HEK293 (cell line): ENCODE measurements around the gene KLC3.

Source experiments
- CTCF ChIA-PET: fragments of 350-600 bp; formaldehyde crosslinking; extraction: SDS; loops from one replicate; lab custom pipeline; 2021; ENCODE audit warnings: antibody characterized with exemption; lab: Yijun Ruan, JAX
- POLR2A ChIA-PET: fragments of 300-600 bp; formaldehyde crosslinking; extraction: SDS; loops from one replicate; lab custom pipeline; 2020; ENCODE audit warnings: antibody characterized with exemption, inconsistent platforms; lab: Yijun Ruan, JAX
- H3K27ac ChIP-seq: fragments of 200-500 bp; sonication (Bioruptor generic); 2 replicates; pipeline ENCODE4 v1.5.1; 2014; ENCODE audit warnings: low read depth, low read length, control low read depth, inconsistent platforms; ENCODE audit errors: extremely low read depth
- H3K36me3 ChIP-seq, 2 experiments: fragments of 200-500 bp in 1 of 2; sonication (Bioruptor generic) in 1 of 2; 1 replicate in 1 of 2; 2 replicates in 1 of 2; pipeline ENCODE4 v1.5.1; 2014 to 2017; ENCODE audit warnings: inconsistent platforms in 2 of 2, low read length in 2 of 2; ENCODE audit not compliant: control insufficient read depth in 2 of 2, insufficient read depth in 1 of 2
- H3K4me1 ChIP-seq: fragments of 200-500 bp; sonication (Bioruptor generic); 2 replicates; pipeline ENCODE4 v1.5.1; 2014; ENCODE audit warnings: mild to moderate bottlenecking, low read length, inconsistent platforms; ENCODE audit not compliant: control insufficient read depth, insufficient read depth
- H3K4me3 ChIP-seq: 2 replicates; pipeline ENCODE4 v1.5.1; 2011; ENCODE audit warnings: low read depth, mild to moderate bottlenecking, control low read depth, low read length, moderate library complexity
- H3K9me3 ChIP-seq: fragments of 200-500 bp; sonication (Bioruptor generic); 2 replicates; pipeline ENCODE4 v1.5.1; 2014; ENCODE audit warnings: low read depth, low read length, inconsistent platforms; ENCODE audit not compliant: control insufficient read depth, insufficient read depth
- CTCF ChIP-seq: fragments of 450-650 bp; formaldehyde crosslinking; IDR thresholded peaks from 2 replicates; pipeline ENCODE4 v1.5.1; 2016; ENCODE audit warnings: missing biosample characterization, missing genetic modification characterization
- KLF17 ChIP-seq: fragments of 450-650 bp; formaldehyde crosslinking; IDR thresholded peaks from 2 replicates; pipeline ENCODE4 v1.5.1; 2016; ENCODE audit warnings: missing biosample characterization, missing genetic modification characterization
- KLF8 ChIP-seq: fragments of 450-650 bp; formaldehyde crosslinking; IDR thresholded peaks from 2 replicates; pipeline ENCODE4 v1.5.1; 2016; ENCODE audit warnings: missing biosample characterization, missing genetic modification characterization
- OVOL3 ChIP-seq: fragments of 450-650 bp; formaldehyde crosslinking; IDR thresholded peaks from 2 replicates; pipeline ENCODE4 v1.5.1; 2016; ENCODE audit warnings: missing biosample characterization, missing genetic modification characterization
- RBAK ChIP-seq: fragments of 450-650 bp; formaldehyde crosslinking; IDR thresholded peaks from 2 replicates; pipeline ENCODE4 v1.5.1; 2016; ENCODE audit warnings: missing biosample characterization, missing genetic modification characterization
- ZFP37 ChIP-seq: fragments of 450-650 bp; formaldehyde crosslinking; IDR thresholded peaks from 2 replicates; pipeline ENCODE4 v1.5.1; 2016; ENCODE audit warnings: missing biosample characterization, missing genetic modification characterization
- ZFP41 ChIP-seq: fragments of 450-650 bp; formaldehyde crosslinking; IDR thresholded peaks from 2 replicates; pipeline ENCODE4 v1.5.1; 2016; ENCODE audit warnings: missing biosample characterization, missing genetic modification characterization, borderline replicate concordance
- ZNF114 ChIP-seq: fragments of 450-650 bp; formaldehyde crosslinking; IDR thresholded peaks from 2 replicates; pipeline ENCODE4 v1.5.0; 2017; ENCODE audit warnings: missing biosample characterization, missing genetic modification characterization
- ZNF132 ChIP-seq: fragments of 450-650 bp; formaldehyde crosslinking; IDR thresholded peaks from 2 replicates; pipeline ENCODE4 v1.5.1; 2017; ENCODE audit warnings: missing biosample characterization, missing genetic modification characterization, borderline replicate concordance
- ZNF223 ChIP-seq: fragments of 450-650 bp; formaldehyde crosslinking; IDR thresholded peaks from 2 replicates; pipeline ENCODE4 v1.5.1; 2016; ENCODE audit warnings: missing biosample characterization, missing genetic modification characterization
- ZNF391 ChIP-seq: fragments of 450-650 bp; formaldehyde crosslinking; IDR thresholded peaks from 2 replicates; pipeline ENCODE4 v1.5.1; 2016; ENCODE audit warnings: low read depth, missing biosample characterization, missing genetic modification characterization, borderline replicate concordance
- ZNF423 ChIP-seq: fragments of 450-650 bp; formaldehyde crosslinking; IDR thresholded peaks from 2 replicates; pipeline ENCODE4 v1.5.1; 2016; ENCODE audit warnings: missing biosample characterization, missing genetic modification characterization
- ZNF473 ChIP-seq: fragments of 450-650 bp; formaldehyde crosslinking; IDR thresholded peaks from 2 replicates; pipeline ENCODE4 v1.5.1; 2017; ENCODE audit warnings: missing biosample characterization, missing genetic modification characterization
- ZNF501 ChIP-seq: fragments of 450-650 bp; formaldehyde crosslinking; IDR thresholded peaks from 2 replicates; pipeline ENCODE4 v1.5.1; 2016; ENCODE audit warnings: missing biosample characterization, missing genetic modification characterization
- ZNF514 ChIP-seq: fragments of 450-650 bp; formaldehyde crosslinking; IDR thresholded peaks from 2 replicates; pipeline ENCODE4 v1.5.1; 2016; ENCODE audit warnings: missing biosample characterization, missing genetic modification characterization
- ZNF768 ChIP-seq: fragments of 450-650 bp; formaldehyde crosslinking; IDR thresholded peaks from 2 replicates; pipeline ENCODE4 v1.5.1; 2018; ENCODE audit warnings: missing biosample characterization, mild to moderate bottlenecking, missing genetic modification characterization

The KLC3 gene

GRCh38 chr19:45354241-45354842 is 13.8 kb downstream of the KLC3 start:
- CTCF ChIA-PET, result interaction anchor here (1.6 kb wide), 1 partner anchor 16 kb away, joined by 9 read pairs; no protein-coding TSS in a partner anchor
- no peak overlapping the region for H3K27ac ChIP-seq
- POLR2A ChIA-PET, result interaction anchor here (0.6 kb wide), 1 partner anchor 103 kb away, joined by 3 read pairs; no protein-coding TSS in a partner anchor

GRCh38 chr19:45355402-45355801 is 14.9 kb downstream of the KLC3 start:
- no peak overlapping the region for H3K27ac ChIP-seq
- peaks cover 38 to 86% of the 10 kb centered on the region in 2 experiments for H3K36me3 ChIP-seq
- H3K9me3 ChIP-seq, result no peaks in the 10 kb centered on the region
- CTCF ChIA-PET, result interaction anchor here (0.9 kb wide), 1 partner anchor 16 kb away, joined by 6 read pairs; no protein-coding TSS in a partner anchor
- POLR2A ChIA-PET, result interaction anchor here (0.6 kb wide), 2 partner anchors 316 to 380 kb away, joined by 3 to 4 read pairs; no protein-coding TSS in a partner anchor
- H3K4me3 ChIP-seq, result no peak overlapping the region
- TF ChIP-seq ZFP41 (tag by site-specific recombination) (no peak), RBAK (tag by site-specific recombination) (peak; percentile 98), OVOL3 (no peak)
- H3K4me1 ChIP-seq, result no peaks in the 10 kb centered on the region

More at GRCh38 chr19:45354241-45354842, 13.8 kb downstream of the KLC3 start:
- TF ChIP-seq KLF17 (tag by site-specific recombination) (no peak), CTCF (tag by site-specific recombination) (no peak), ZNF423 (no peak), ZNF132 (tag by site-specific recombination) (no peak), ZNF514 (tag by site-specific recombination) (no peak), ZNF114 (tag by site-specific recombination) (no peak), ZNF473 (tag by site-specific recombination) (no peak), KLF8 (tag by site-specific recombination) (no peak), ZNF501 (tag by site-specific recombination) (no peak), ZFP37 (tag by site-specific recombination) (no peak), ZNF391 (tag by site-specific recombination) (no peak)
- TF ChIP-seq, all 188 proteins: peak for 0
- no peak overlapping the region for H3K4me3 ChIP-seq
- no peaks in the 10 kb centered on the region for H3K4me1 ChIP-seq
- peaks cover 34 to 95% of the 10 kb centered on the region in 2 experiments for H3K36me3 ChIP-seq
- no peaks in the 10 kb centered on the region for H3K9me3 ChIP-seq

- Histone ChIP-seq H3K36me3 (peaks cover 36 to 81% of the 10 kb centered on the region in 2 experiments), H3K4me3 (no peak overlapping the region), H3K4me1 (no peaks in the 10 kb centered on the region), H3K9me3 (no peaks in the 10 kb centered on the region), H3K27ac (no peak overlapping the region)
- ChIA-PET POLR2A (interaction anchor here (0.6 kb wide), 1 partner anchor 317 kb away, joined by 4 read pairs; no protein-coding TSS in a partner anchor), CTCF (interaction anchor here (0.7 to 0.9 kb wide), 3 partner anchors 17 to 123 kb away, joined by 3 to 6 read pairs (median 3); no protein-coding TSS in a partner anchor)
- TF ChIP-seq ZNF768 (tag by site-specific recombination) (peak; percentile 71), ZNF223 (tag by site-specific recombination) (no peak)
Measured at GRCh38 chr19:45355910-45356309, 15.4 kb downstream of the KLC3 start.
